Measurements from ENCODE around the gene NR1H2.

DNA sequence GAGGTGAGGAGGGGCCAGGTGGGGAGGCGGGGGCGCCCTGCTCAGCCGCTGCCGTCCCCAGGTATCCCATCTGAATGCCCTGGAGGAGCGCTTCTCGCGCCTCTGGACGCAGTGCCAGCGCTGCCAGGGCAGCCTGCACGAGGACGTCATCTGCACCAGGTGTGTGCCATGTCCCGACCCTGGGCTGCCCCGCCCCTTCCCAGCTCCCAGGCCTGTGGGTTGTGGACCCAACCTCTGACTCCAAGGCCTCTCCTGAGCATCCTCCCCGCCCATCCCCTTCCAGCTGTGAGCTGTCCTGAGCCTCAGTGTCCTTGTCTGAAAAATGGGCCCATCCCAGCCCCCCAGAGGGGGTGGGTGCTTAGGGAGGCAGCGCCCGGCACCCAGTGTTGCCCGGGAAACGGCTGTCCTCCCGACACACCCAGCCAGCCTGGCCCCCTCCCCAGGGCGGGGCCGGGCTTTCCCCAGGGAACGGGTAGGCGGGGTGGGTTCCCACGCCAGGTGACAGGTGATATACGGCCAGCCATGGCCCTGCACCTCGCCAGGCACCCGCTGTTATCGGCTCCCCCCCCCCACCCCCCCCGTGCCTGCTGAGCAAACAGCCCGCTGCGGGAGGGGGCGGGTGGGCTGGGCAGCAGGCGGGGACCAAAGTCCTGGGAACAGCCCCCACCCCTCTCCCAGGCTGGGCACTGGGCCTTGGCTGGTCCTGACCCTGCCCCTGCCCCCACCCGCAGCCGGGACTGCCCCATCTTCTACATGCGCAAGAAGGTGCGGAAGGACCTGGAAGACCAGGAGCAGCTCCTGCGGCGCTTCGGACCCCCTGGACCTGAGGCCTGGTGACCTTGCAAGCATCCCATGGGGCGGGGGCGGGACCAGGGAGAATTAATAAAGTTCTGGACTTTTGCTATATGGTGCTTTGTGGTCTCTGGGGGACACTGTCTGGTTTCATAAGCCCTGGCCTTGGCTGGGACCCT, 41.1 kb downstream of the NR1H2 start:
- TF ChIP-seq, protein P1, sequence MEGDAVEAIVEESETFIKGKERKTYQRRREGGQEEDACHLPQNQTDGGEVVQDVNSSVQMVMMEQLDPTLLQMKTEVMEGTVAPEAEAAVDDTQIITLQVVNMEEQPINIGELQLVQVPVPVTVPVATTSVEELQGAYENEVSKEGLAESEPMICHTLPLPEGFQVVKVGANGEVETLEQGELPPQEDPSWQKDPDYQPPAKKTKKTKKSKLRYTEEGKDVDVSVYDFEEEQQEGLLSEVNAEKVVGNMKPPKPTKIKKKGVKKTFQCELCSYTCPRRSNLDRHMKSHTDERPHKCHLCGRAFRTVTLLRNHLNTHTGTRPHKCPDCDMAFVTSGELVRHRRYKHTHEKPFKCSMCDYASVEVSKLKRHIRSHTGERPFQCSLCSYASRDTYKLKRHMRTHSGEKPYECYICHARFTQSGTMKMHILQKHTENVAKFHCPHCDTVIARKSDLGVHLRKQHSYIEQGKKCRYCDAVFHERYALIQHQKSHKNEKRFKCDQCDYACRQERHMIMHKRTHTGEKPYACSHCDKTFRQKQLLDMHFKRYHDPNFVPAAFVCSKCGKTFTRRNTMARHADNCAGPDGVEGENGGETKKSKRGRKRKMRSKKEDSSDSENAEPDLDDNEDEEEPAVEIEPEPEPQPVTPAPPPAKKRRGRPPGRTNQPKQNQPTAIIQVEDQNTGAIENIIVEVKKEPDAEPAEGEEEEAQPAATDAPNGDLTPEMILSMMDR (IDR thresholded peaks at IDR 0.05) = no peak
- TF ChIP-seq POLR2A (IDR thresholded peaks at IDR 0.05) = no peak
